Chondrocyte (in vitro differentiated cells): ENCODE measurements around the gene LRRC15. TPM values are rescaled to one million over a fixed set of nuclear protein-coding genes. Genes with fewer than 3 reads are reported as not detected.

Source experiments
- DNase-seq: peaks from one replicate; pipeline ENCODE4 v3.0.0; 2021; ENCODE audit warnings: mixed read lengths, low spot score
- H3K27ac Mint-ChIP-seq: one replicate; pipeline ENCODE4 v1.8.0; 2021; ENCODE audit warnings: mild to moderate bottlenecking, moderate library complexity, mixed read lengths; ENCODE audit not compliant: unreplicated experiment
- H3K27me3 Mint-ChIP-seq: 2 replicates; pipeline ENCODE4 v1.8.0; 2021; ENCODE audit warnings: low read depth, mixed read lengths
- H3K36me3 Mint-ChIP-seq: 2 replicates; pipeline ENCODE4 v1.8.0; 2021; ENCODE audit warnings: low read depth, mixed read lengths
- H3K4me1 Mint-ChIP-seq: 2 replicates; pipeline ENCODE4 v1.8.0; 2021; ENCODE audit warnings: low read depth, mild to moderate bottlenecking, mixed read lengths
- H3K4me3 Mint-ChIP-seq: one replicate; pipeline ENCODE4 v1.8.0; 2021; ENCODE audit warnings: mild to moderate bottlenecking, moderate library complexity, mixed read lengths; ENCODE audit not compliant: unreplicated experiment
- H3K9me3 Mint-ChIP-seq: 2 replicates; pipeline ENCODE4 v1.8.0; 2021; ENCODE audit warnings: low read depth, mixed read lengths
- total RNA-seq: library from RNA; stranded (reverse); gene quantifications from 3 replicates; pipeline ENCODE4 v1.2.1, GENCODE V29; 2021
- TF ChIP-seq, protein P1 (sequence below): fragments of 200-600 bp; sonication (generic); IDR thresholded peaks from 2 replicates; pipeline ENCODE4 v1.5.0; 2021; ENCODE audit warnings: antibody characterized with exemption, mild to moderate bottlenecking, moderate library complexity

The LRRC15 gene
- total RNA-seq, 1 donor from 2014 or later, result 0.22 TPM

DNA sequence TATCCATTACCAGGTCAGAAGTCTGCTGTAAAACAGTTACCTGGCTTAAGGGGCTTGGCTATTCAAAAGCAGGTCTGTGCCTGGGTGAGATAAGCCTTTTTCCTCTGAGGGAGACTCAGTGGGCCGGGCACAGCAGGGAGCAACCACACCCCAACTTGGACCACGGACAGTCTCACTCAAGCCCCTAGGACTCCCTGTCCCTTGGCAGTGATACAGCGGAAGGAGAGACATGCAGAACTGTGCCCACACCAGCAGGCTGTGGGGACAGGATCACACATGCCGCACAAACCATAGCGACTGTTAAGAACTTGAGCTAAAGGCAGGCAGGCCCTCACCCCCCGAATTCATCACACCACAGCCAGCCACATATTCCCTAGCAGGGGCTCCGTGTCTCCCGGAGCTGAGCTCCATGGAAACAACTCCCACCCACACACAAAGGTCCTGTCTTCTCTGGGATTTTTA, 32.4 kb upstream of the LRRC15 start:
- Mint-ChIP-seq H3K36me3 (peaks cover 3% of the 10 kb centered on the region), H3K4me1 (no peaks in the 10 kb centered on the region), H3K9me3 (no peaks in the 10 kb centered on the region), H3K27ac (no peak overlapping the region), H3K4me3 (no peak overlapping the region), H3K27me3 (no peaks in the 10 kb centered on the region)
- TF ChIP-seq, protein P1, sequence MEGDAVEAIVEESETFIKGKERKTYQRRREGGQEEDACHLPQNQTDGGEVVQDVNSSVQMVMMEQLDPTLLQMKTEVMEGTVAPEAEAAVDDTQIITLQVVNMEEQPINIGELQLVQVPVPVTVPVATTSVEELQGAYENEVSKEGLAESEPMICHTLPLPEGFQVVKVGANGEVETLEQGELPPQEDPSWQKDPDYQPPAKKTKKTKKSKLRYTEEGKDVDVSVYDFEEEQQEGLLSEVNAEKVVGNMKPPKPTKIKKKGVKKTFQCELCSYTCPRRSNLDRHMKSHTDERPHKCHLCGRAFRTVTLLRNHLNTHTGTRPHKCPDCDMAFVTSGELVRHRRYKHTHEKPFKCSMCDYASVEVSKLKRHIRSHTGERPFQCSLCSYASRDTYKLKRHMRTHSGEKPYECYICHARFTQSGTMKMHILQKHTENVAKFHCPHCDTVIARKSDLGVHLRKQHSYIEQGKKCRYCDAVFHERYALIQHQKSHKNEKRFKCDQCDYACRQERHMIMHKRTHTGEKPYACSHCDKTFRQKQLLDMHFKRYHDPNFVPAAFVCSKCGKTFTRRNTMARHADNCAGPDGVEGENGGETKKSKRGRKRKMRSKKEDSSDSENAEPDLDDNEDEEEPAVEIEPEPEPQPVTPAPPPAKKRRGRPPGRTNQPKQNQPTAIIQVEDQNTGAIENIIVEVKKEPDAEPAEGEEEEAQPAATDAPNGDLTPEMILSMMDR, result no peak
- DNase-seq, result no peak

DNA sequence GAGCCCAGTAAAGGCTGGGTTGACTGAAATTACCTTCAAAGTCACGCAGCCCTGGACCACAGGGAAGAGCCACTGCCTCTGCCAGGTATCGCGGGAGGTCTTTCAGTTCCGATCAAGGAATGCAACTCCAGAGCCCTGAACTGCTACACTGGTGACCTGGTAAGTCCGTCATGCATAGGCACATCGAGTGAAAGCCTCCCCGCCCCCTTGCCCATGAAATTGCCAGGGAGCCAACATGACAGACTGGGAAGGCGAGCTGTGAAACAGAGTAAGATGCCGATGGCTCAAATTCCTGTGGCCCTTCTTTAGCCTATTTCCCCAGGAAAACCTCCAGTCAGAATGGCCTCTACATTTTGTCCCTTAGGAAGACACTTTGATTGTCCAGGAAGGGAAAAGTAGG, 31.8 kb upstream of the LRRC15 start:
- Mint-ChIP-seq H3K4me1 (no peaks in the 10 kb centered on the region), H3K27me3 (no peaks in the 10 kb centered on the region), H3K4me3 (no peak overlapping the region), H3K27ac (no peak overlapping the region), H3K36me3 (peaks cover 3% of the 10 kb centered on the region), H3K9me3 (no peaks in the 10 kb centered on the region)
- TF ChIP-seq, protein P1, result no peak
- DNase-seq, result no peak

DNA sequence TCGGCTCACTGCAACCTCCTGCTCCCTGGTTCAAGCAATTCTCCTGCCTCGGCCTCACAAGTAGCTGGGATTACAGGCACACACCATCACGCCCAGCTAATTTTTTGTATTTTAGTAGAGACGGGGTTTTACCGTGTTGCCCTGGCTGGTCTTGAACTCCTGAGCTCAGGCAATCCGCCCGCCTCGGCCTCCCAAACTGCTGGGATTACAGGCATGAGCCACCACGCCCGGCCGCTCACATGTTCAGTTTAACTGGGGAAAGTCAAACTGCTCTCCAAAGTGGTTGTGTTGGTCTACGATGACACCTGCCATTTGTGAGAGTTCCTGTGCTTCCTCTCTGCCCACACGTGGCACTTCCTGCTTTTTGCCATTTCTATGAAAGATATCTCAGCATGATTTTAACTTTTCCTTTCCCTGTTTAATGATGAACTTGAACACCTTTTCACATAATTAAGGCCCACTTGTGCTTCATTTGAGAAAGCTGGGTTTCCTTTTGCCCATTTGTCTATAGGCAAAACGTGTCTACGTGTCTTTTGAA, 30.4 kb upstream of the LRRC15 start:
- DNase-seq, result no peak
- no peak overlapping the region for H3K4me3 Mint-ChIP-seq
- no peaks in the 10 kb centered on the region for H3K27me3 Mint-ChIP-seq
- H3K36me3 Mint-ChIP-seq, result peaks cover 3% of the 10 kb centered on the region
- H3K27ac Mint-ChIP-seq, result no peak overlapping the region
- peaks cover 3% of the 10 kb centered on the region for H3K4me1 Mint-ChIP-seq
- H3K9me3 Mint-ChIP-seq, result no peaks in the 10 kb centered on the region
- TF ChIP-seq, protein P1, result no peak

DNA sequence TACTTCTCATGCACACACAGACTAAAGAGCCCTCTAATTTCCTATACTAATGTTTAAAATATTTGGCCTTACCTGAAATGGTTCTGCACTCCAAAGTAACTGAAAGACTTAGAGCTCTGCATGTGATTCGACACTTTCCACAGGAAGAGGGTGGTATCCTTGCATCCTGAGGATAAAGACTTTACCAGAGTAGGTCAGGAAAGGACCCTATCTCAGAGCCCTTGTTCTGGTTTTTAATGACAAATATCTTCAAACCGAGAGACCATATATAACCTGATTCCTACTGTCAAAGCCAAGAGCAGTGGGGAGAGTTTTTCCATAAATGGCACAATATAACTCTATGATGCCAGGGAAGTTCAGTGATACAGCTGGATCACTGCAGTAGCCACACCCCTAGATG, 29.6 kb upstream of the LRRC15 start, which contains the start of gene GP5:
GP5 (minus strand) TSS at position 101 of the 400 bp plus-strand sequence. CDS start 984 bp downstream, outside the sequence.
- Mint-ChIP-seq H3K4me3 (no peak within 1 kb of the TSS), H3K4me1 (peaks cover 3% of the 10 kb centered on the region), H3K27me3 (no peaks in the 10 kb centered on the region), H3K27ac (no peak within 1 kb of the TSS), H3K9me3 (no peaks in the 10 kb centered on the region), H3K36me3 (peaks cover 3% of the 10 kb centered on the region)
- TF ChIP-seq, protein P1, result no peak
- no peak for DNase-seq

DNA sequence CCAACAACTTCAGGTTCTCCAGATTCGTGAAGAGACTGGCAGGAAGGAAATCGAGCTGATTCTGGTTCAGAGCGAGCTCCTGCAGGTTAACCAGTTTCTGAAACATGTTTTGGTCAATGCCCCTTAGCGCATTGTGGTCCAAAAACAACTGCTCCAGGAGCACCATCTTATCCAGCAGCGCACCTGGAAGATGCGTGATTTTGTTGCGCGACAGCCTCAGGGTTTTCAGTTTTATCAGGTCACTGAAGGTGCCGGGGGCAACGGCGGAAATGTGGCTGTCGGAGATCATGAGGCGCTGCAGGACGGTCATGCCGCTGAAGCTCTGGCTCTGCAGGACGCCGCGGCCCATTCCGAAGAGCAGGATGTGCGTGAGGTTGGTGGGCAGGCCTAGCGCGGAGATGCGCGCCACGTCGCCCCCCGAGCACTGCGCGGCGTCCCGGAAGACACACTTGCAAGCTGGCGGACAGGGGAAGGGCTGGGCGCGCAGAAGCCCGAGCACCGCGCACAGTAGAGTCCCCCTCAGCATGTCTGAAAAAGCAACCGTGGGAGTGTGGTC, 28.3 kb upstream of the LRRC15 start:
- H3K27ac Mint-ChIP-seq, result no peak overlapping the region
- TF ChIP-seq, protein P1, result no peak
- H3K4me3 Mint-ChIP-seq, result no peak overlapping the region
- H3K9me3 Mint-ChIP-seq, result no peaks in the 10 kb centered on the region
- H3K36me3 Mint-ChIP-seq, result peaks cover under 1% of the 10 kb centered on the region
- DNase-seq, result no peak
- H3K4me1 Mint-ChIP-seq, result peaks cover 3% of the 10 kb centered on the region
- no peaks in the 10 kb centered on the region for H3K27me3 Mint-ChIP-seq
